Activated naive CD4-positive, alpha-beta T cell (primary cell): ENCODE data around the gene DNAH2.

Experiments used
- DNase-seq, 4 experiments: peaks; one replicate each; lab custom pipeline; 2025; lab: John Stamatoyannopoulos, UW

The DNAH2 gene

GRCh38 chr17:7839190-7839875 is 121.8 kb downstream of the DNAH2 start:
- no peak for DNase-seq

- no peak for DNase-seq
These were observed 122.3 kb downstream of the DNAH2 start for GRCh38 chr17:7839876-7840261.

GRCh38 chr17:7840441-7840840 is 122.9 kb downstream of the DNAH2 start:
- no peak for DNase-seq

- no peak for DNase-seq
These were observed 123.3 kb downstream of the DNAH2 start for GRCh38 chr17:7840875-7841274.

- DNase-seq = peak; percentile 70 to 89 (median 80)
These were observed 123.9 kb downstream of the DNAH2 start for GRCh38 chr17:7841396-7841914.

- peak; percentile 73 to 82 (median 80) for DNase-seq
These were observed 124.4 kb downstream of the DNAH2 start for GRCh38 chr17:7841915-7842379.

GRCh38 chr17:7842380-7843256 is 125.1 kb downstream of the DNAH2 start:
- DNase-seq = peak; percentile 68 to 85 (median 80)

GRCh38 chr17:7843257-7843535 is 125.7 kb downstream of the DNAH2 start:
- DNase-seq = peak in 1 of 4 experiments; percentile 61

- peak; percentile 77 to 90 (median 80) for DNase-seq
These were observed 126.2 kb downstream of the DNAH2 start for GRCh38 chr17:7843536-7844291.

GRCh38 chr17:7844292-7845154 is 127.0 kb downstream of the DNAH2 start:
- DNase-seq = peak; percentile 56 to 71 (median 59)

- DNase-seq = no peak
These were observed 128.0 kb downstream of the DNAH2 start for GRCh38 chr17:7845359-7846062.

- DNase-seq = no peak
These were observed 128.7 kb downstream of the DNAH2 start for GRCh38 chr17:7846063-7846735.

- DNase-seq = no peak
These were observed 129.5 kb downstream of the DNAH2 start for GRCh38 chr17:7846765-7847661.

- no peak for DNase-seq
These were observed 130.6 kb downstream of the DNAH2 start for GRCh38 chr17:7848131-7848579.

GRCh38 chr17:7848739-7849129 is 131.2 kb downstream of the DNAH2 start:
- no peak for DNase-seq

- no peak for DNase-seq
These were observed 131.7 kb downstream of the DNAH2 start for GRCh38 chr17:7849130-7849750.

GRCh38 chr17:7849751-7850504 is 132.4 kb downstream of the DNAH2 start:
- DNase-seq = no peak
